ENCODE data around the gene PCDHGA11.
"Not testable (repeated sequence)": the region's sequence is repeated elsewhere in the genome, so short reads cannot be mapped to it uniquely, and the experiment has no call there.

Gene PCDHGA11

DNA sequence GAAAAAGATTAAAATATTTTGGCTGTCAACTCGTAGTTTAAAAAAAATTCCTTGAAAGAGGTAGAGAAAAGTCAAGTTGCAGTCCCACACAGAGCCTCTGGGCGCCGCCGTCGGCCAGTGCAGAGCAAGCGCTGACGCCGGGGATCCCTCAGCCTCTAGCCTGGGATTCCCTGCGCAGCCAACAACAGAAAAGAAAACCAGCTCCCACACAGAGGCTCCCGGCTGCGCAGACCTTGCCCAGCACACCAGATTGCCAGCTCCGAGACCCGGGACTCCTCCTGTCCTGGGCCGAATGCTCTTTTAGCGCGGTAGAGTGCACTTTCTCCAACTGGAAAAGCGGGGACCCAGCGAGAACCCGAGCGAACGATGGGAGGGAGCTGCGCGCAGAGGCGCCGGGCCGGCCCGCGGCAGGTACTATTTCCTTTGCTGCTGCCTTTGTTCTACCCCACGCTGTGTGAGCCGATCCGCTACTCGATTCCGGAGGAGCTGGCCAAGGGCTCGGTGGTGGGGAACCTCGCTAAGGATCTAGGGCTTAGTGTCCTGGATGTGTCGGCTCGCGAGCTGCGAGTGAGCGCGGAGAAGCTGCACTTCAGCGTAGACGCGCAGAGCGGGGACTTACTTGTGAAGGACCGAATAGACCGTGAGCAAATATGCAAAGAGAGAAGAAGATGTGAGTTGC is 3.2 kb upstream of the PCDHGA11 start, which contains the start of gene PCDHGB7:
Gene PCDHGB7, plus strand, starts transcription at position 184 of the 679 bp plus-strand sequence. Its CDS starts 183 bp downstream, at position 367.
- not testable (repeated sequence) for H3K36me3 ChIP-seq (replicated peaks); H3K27me3 ChIP-seq (replicated peaks)
- Histone ChIP-seq H3K4me3 (ENCODE audit: low read depth, low read length) (peak within 1 kb of the TSS; percentile 54), H3K27ac (peak within 1 kb of the TSS; percentile 48)
- DNase-seq, result peak; percentile 74
- in situ Hi-C loops (cut with HindIII; ENCODE audit: low pct_ligation_motif_present, low sequenced_read_pairs), result loop anchor here (25.0 kb wide), 1 partner anchor 95 kb away; no protein-coding TSS in a partner anchor
- TF ChIP-seq, protein P1, sequence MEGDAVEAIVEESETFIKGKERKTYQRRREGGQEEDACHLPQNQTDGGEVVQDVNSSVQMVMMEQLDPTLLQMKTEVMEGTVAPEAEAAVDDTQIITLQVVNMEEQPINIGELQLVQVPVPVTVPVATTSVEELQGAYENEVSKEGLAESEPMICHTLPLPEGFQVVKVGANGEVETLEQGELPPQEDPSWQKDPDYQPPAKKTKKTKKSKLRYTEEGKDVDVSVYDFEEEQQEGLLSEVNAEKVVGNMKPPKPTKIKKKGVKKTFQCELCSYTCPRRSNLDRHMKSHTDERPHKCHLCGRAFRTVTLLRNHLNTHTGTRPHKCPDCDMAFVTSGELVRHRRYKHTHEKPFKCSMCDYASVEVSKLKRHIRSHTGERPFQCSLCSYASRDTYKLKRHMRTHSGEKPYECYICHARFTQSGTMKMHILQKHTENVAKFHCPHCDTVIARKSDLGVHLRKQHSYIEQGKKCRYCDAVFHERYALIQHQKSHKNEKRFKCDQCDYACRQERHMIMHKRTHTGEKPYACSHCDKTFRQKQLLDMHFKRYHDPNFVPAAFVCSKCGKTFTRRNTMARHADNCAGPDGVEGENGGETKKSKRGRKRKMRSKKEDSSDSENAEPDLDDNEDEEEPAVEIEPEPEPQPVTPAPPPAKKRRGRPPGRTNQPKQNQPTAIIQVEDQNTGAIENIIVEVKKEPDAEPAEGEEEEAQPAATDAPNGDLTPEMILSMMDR (IDR thresholded peaks at IDR 0.05; ENCODE audit: low read depth, low read length, missing control alignments), result peak; percentile 84

DNA sequence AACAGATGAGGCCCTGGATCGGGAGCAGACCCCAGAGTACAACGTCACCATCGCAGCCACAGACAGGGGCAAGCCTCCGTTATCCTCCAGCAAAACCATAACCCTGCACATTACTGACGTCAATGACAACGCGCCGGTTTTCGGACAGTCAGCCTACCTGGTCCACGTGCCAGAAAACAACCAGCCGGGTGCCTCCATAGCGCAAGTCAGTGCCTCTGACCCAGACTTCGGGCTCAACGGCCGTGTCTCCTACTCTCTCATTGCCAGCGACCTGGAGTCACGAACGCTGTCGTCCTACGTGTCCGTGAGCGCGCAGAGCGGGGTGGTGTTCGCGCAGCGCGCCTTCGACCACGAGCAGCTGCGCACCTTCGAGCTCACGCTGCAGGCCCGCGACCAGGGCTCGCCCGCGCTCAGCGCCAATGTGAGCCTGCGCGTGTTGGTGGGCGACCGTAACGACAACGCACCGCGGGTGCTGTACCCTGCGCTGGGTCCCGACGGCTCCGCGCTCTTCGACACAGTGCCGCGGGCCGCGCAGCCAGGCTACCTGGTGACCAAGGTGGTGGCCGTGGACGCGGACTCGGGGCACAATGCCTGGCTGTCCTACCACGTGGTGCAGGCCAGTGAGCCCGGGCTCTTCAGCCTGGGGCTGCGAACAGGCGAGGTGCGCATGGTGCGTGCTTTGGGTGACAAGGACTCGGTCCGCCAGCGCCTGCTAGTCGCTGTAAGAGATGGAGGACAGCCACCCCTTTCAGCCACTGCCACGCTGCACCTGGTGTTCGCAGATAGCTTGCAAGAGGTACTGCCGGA is 1.6 kb upstream of the PCDHGA11 start:
- no peak for DNase-seq
- H3K27ac ChIP-seq, result no peak overlapping the region
- in situ Hi-C loops (cut with HindIII; ENCODE audit: low pct_ligation_motif_present, low sequenced_read_pairs), result loop anchor here (25.0 kb wide), 1 partner anchor 93 kb away; no protein-coding TSS in a partner anchor
- no peaks in the 10 kb centered on the region for H3K36me3 ChIP-seq (replicated peaks)
- H3K27me3 ChIP-seq (replicated peaks), result no peaks in the 10 kb centered on the region
- TF ChIP-seq, protein P1 (IDR thresholded peaks at IDR 0.05; ENCODE audit: low read depth, low read length, missing control alignments), result no peak
- H3K4me3 ChIP-seq (ENCODE audit: low read depth, low read length), result no peak overlapping the region

DNA sequence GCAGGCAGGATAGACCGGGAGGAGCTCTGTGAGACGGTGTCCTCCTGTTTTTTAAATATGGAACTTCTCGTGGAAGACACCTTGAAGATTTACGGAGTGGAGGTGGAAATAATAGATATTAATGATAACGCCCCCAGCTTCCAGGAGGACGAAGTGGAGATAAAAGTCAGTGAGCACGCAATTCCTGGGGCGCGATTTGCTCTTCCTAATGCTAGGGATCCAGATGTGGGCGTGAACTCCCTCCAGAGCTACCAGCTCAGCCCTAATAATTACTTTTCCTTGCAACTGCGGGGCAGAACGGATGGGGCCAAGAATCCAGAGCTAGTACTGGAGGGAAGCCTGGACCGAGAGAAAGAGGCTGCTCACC is 621 bp downstream of the PCDHGA11 start:
- no peaks in the 10 kb centered on the region for H3K36me3 ChIP-seq (replicated peaks)
- H3K27me3 ChIP-seq (replicated peaks), result no peaks in the 10 kb centered on the region
- no peak for DNase-seq
- no peak overlapping the region for H3K27ac ChIP-seq
- in situ Hi-C loops (cut with HindIII; ENCODE audit: low pct_ligation_motif_present, low sequenced_read_pairs), result loop anchor here (25.0 kb wide), 1 partner anchor 91 kb away; no protein-coding TSS in a partner anchor
- peak overlapping the region; percentile 62 for H3K4me3 ChIP-seq (ENCODE audit: low read depth, low read length)
- TF ChIP-seq, protein P1 (IDR thresholded peaks at IDR 0.05; ENCODE audit: low read depth, low read length, missing control alignments), result no peak

DNA sequence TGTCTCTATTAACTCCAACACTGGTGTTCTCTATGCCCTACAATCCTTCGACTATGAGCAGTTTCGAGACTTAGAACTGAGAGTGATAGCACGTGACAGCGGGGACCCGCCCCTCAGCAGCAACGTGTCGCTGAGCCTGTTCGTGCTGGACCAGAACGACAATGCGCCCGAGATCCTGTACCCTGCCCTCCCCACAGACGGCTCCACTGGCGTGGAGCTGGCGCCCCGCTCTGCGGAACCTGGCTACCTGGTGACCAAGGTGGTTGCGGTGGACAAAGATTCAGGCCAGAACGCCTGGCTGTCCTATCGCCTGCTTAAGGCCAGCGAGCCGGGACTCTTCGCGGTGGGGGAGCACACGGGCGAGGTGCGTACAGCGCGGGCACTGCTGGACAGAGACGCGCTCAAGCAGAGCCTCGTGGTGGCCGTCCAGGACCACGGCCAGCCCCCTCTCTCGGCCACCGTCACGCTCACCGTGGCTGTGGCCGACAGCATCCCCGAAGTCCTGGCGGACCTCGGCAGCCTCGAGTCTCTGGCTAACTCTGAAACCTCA is 2.0 kb downstream of the PCDHGA11 start:
- H3K4me3 ChIP-seq (ENCODE audit: low read depth, low read length), result no peak overlapping the region
- TF ChIP-seq, protein P1 (IDR thresholded peaks at IDR 0.05; ENCODE audit: low read depth, low read length, missing control alignments), result no peak
- in situ Hi-C loops (cut with HindIII; ENCODE audit: low pct_ligation_motif_present, low sequenced_read_pairs), result loop anchor here (25.0 kb wide), 1 partner anchor 89 kb away; no protein-coding TSS in a partner anchor
- no peak overlapping the region for H3K27ac ChIP-seq
- no peaks in the 10 kb centered on the region for H3K27me3 ChIP-seq (replicated peaks)
- H3K36me3 ChIP-seq (replicated peaks), result no peaks in the 10 kb centered on the region
- no peak for DNase-seq

DNA sequence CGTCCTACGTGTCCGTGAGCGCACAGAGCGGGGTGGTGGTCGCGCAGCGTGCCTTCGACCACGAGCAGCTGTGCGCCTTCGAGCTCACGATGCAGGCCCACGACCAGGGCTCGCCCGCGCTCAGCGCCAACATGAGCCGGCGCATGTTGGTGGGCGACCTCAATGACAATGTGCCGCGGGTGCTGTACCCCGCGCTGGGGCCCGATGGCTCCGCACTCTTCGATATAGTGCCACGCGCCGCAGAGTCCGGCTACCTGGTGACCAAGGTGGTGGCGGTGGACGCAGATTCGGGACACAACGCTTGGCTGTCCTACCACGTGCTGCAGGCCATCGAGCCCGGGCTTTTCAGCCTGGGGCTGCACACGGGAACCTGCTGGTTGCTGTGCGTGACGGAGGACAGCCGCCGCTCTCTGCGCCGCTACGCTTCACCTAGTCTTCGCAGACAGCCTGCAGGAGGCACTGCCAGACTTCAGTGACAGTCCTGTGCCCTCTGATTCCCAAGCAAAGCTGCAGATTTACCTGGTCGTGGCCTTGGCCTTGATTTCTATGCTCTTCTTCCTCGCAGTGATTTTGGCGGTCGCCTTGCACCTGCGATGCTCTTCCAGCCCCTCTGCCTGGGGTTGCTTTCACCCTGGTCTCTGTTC is 7.1 kb downstream of the PCDHGA11 start:
- in situ Hi-C loops (cut with HindIII; ENCODE audit: low pct_ligation_motif_present, low sequenced_read_pairs), result no loop called here
- Histone ChIP-seq H3K36me3 (replicated peaks) (no peaks in the 10 kb centered on the region), H3K27me3 (replicated peaks) (no peaks in the 10 kb centered on the region), H3K4me3 (ENCODE audit: low read depth, low read length) (no peak overlapping the region), H3K27ac (no peak overlapping the region)
- no peak for DNase-seq
- TF ChIP-seq, protein P1 (IDR thresholded peaks at IDR 0.05; ENCODE audit: low read depth, low read length, missing control alignments), result no peak
